Hematopoietic multipotent progenitor cell treated with erythropoietin and hydrocortisone succinate and interleukin-3 and kit ligand, for 17 days (in vitro differentiated cells): ENCODE data around the gene LDLRAD4.

ENCODE experiments used
- DNase-seq: peaks from one replicate; pipeline ENCODE4 v3.0.0-alpha.2; 2015; ENCODE audit warnings: low spot score

LDLRAD4 gene

DNA sequence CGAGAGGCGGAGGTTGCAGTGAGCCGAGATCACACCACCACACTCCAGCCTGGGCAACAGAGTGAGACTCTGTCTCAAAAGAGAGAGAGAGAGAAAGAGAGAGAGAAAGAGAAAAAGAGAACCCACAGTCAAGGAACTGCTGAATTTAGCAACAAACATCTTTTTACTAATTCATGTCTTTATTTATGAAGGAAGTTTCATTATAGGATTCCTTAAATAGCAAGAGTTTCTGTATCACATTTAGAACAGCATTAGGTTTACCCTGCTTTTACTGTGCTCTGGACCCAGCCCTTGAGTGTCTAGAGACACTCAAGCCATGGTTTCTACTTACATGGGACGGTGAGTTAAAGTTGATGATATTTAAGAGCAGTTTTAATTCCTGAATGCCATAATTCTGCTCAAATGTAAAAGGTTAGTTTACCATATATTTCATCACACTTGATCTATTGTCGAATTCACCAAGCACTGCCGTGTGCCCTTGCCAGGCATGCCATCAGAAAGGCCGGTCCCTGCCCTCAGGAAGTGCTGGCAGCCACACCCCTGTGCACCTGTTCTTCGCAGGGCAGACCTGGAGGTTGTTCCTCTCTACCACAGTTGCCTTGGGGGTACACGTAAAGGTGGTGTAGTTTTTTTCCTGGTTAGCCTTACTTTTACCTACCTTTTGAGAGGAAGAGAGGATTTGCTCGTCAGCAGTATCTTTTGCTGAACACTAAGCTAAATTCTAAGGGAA, 153.3 kb downstream of the LDLRAD4 start:
- DNase-seq, result no peak

DNA sequence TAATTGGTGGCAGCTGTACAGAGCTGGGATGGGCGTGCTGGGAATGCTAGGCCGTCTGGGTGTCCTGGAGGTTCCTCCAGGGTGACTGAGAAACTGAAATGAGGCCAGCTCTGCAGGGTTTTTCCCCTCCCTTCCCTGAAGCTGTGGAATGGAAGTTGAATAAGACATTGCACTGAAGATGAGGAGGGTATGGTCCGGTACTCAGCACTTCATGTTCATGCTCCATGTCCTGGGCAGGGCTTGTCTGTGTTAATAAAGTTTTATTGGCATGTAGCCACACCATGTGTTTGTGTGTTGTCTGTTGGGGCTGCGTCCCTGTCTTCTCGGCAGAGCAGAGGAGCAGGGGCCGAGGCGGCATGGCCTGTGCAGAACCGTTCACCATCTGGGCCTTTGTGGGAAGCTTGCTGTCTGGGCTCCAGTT, 154.0 kb downstream of the LDLRAD4 start:
- no peak for DNase-seq

GRCh38 chr18:13374096-13374467, 155.5 kb downstream of the LDLRAD4 start:
- DNase-seq, result no peak

DNA sequence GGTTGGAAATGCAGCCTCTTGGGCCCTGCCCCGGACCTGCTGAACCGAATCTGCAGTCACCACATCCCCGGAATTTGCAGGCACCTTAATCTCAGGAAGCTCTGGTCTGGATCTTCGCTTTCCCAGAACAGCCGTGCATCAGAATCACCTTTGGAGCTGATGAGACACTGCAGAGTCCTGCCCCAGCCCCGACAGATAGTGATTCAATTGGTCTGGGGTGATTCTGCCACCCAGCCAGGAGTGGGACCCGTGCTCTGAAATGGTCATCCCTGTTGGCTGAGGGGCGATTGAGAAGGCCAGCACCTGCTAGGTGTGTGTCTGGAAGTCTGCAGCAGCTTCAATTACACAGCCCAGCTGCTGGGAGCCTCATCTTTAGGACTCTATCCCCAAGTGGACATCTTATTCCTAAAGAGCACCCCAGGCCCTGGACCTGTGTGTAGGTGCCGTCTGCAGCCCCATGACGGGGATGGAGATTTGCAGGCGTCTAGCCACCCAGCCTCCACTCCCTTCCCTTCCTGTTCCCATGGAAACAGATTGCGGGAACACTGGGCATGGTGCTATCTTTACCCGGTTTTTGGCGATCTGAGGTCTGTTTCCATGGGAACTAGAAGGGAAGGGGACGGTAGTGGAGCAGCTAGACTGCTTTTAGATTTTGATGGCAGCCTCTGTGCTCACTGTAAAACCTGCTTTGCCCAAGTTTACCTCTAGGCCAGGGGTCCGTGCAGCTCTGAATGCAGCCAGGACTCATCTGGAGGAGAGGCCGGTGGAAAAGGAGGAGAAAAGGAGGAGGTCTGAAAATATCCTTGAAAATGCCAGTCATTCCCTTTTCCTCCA, 156.1 kb downstream of the LDLRAD4 start:
- no peak for DNase-seq

- DNase-seq, result no peak
These were observed 157.0 kb downstream of the LDLRAD4 start for GRCh38 chr18:13375302-13376255.

DNA sequence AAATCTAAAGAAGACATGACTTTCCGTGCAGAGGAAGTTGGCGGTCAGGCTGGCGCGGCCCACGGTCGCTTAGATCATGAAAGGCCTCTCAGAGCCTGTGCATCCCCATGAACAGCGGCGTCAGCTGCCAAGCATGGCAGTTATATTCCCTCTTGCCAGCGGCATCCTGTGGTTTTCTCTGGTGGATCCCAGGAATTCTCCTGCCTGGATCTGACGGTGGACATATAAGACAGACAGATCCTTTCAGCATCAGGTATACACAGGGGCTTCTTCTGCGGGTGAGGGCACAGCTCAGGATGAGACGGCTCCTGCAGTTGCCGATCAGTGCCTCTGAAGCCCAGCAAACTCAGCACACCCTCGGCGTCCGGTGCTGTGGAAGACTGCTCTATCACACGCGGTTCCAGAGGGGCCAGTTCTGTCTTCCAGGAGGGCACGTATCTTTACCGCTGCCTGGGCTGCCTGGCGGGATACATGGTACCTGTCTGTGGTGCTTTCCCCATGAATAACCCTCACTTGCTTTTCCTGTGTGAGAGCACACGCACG, 157.8 kb downstream of the LDLRAD4 start:
- DNase-seq, result no peak

- DNase-seq, result no peak
These were observed 158.3 kb downstream of the LDLRAD4 start for GRCh38 chr18:13376841-13377351.

- DNase-seq, result no peak
These were observed 158.9 kb downstream of the LDLRAD4 start for GRCh38 chr18:13377496-13377895.

- no peak for DNase-seq
These were observed 159.6 kb downstream of the LDLRAD4 start for GRCh38 chr18:13378150-13378549.

DNA sequence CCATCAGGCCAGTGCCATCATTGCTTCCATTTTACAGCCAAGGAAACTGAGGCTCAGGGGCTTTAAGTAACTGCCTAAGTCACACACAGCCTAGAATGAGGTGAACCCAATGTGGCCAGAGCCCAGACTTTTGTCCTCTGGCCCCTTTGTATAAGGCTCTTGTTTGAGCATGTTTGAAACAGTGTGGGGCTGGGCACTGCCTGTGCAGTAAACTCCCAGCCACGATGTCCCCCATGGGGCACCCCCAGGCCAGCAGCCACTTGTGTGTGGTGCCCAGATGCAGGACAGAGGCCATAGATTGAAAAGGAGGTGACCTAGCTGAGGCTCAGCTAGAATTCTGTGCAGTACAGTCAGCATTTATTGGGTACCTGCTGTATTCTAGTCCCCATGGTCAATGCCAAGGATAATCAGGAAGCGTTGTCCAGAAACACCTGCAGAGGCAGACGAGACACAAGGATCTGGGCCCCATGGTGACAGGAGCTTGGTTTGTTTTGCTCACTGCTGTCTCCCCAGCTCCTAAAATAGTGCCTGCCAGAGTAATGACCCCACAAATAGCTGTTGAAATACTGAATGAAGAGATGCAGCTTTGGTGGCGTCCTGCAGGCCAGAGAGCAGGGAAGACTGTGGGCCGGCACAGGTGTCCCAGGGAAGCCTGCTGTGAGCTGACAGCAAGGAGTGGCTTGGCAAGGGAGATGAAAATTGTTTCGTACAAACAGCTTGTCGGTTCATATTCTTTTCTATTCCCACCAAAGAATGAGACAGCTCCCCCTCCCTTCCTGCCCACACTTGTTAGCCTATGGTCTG, 160.7 kb downstream of the LDLRAD4 start:
- DNase-seq, result no peak

DNA sequence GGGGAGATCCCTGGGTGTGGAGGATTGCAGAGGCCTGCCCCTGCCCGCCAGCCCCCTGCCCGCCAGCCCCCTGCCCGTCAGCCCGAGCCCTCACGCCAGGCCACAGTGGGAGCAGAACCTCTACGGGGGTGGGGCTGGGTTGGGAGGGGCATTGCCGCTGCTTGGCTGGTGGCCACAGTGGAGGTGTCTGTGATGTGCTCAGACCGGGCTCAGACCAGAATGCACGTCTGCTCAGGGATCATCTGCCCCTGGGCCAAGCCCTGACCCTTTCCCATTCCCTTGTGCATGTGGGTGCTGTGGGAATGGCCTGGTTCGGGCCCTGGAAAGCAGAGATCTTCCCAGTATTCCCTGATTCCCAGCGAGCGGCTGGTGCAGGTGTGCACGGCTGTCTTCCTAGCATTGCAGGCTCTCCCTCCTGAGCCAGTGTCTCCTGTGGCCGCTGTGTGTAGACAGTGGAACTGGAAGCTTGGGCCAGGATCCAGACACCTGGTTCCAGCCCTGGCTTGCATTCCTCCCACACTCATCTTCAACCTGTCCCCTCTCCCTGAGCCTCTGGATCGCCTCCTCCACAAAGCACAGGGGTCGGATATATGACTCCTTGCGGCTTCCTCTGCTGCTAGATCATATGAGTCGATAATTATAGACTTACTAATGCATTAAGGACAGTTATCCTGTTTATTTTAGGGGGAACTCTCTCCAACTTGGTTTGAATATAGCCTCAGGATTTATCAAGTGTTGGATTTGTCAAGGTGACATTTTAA, 161.6 kb downstream of the LDLRAD4 start:
- DNase-seq, result no peak

DNA sequence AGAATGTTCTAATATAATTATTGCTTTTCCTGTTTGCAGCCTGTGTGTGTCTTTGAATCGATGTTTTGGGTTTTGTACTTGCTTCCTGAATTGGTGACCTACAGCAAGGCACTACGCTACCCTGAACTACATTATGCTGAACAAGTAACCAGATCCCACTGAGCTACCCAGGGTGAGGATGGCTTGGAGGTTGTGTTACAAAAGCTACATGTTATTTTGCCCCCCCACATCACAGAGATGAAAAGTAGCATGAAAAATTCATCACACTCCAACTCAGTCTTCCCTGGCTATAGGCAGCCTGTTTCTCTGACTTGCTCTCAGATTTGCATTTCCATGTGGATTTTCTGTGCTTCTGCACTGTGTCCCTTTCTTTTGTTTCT, 162.1 kb downstream of the LDLRAD4 start:
- no peak for DNase-seq

DNA sequence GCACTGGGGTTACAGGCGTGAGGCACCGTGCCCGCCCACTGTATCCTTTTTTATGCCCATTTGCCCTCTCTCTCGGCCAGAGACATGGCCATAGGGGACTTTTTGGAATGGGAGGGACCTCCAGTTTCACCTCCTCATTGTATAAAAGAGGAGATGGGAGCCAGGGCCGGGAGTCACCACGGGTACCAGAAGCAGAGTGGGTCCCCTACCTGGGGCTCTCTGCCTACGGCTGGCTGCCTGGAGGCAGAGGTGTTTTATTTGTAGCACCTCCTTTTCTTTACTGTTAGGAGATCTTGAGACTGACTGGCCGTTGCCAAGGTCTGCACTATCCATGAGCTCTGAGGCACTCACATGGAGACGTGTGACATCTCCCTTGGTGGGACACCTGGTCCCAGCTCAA, 162.8 kb downstream of the LDLRAD4 start:
- DNase-seq, result no peak

GRCh38 chr18:13381944-13382365, 163.4 kb downstream of the LDLRAD4 start:
- DNase-seq, result no peak

DNA sequence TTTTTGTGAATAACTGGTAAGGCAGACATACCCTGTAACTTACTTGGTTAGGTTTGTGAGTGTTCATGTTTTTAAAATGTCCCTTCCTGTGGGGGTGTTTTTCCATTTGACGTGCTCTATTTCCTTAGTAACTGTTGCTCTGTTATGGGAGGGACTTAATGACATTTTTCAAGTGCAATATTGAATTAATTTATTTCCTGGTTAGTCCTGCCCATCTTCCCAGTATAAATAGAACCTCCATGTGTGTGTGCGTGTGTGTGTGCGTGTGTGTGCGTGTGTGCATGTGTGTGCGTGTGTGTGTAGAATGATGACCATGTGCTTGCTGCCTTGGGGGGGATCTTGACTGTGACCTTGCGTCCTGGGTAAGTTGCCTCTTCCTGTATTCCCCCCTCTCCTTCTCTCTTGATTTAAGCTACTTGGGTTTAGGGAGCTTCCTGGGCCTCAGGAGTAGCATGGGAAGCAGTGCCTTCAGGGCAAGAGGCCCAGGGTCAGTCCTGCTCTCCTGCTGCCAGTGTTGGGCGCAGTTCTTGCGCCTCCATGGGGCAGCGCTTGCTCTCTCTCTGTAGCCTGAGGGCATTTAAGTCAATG, 163.9 kb downstream of the LDLRAD4 start:
- no peak for DNase-seq

GRCh38 chr18:13382954-13383827, 164.6 kb downstream of the LDLRAD4 start:
- no peak for DNase-seq

GRCh38 chr18:13386891-13387801, 168.6 kb downstream of the LDLRAD4 start:
- DNase-seq, result no peak
